PC-3 (cell line): Measurements from ENCODE around the gene MAST2. TPM values are rescaled to one million over a fixed set of nuclear protein-coding genes. Genes with fewer than 3 reads are reported as not detected.

ENCODE experiments used
- ATAC-seq: fragments of 200-7000 bp; cut with Tn5 transposase; 2 replicates; pipeline ENCODE4 v1.9.1; 2020; ENCODE audit warnings: mild to moderate bottlenecking, moderate library complexity
- BruUV-seq: library from RNA; stranded (reverse); fragments of 400-500 nt; replicated peaks from 2 replicates; lab custom pipeline; 2021; lab: Mats Ljungman, UMichigan
- CTCF ChIA-PET: fragments of 300-600 bp; sonication (Branson Sonifier 250); formaldehyde crosslinking; loops from one replicate; lab custom pipeline; 2022; ENCODE audit warnings: antibody characterized with exemption; lab: Charles Lee
- POLR2A ChIA-PET: fragments of 300-600 bp; sonication (Branson Sonifier 250); formaldehyde crosslinking; loops from one replicate; lab custom pipeline; 2022; ENCODE audit warnings: antibody characterized with exemption; ENCODE audit not compliant: unreplicated experiment; lab: Charles Lee
- DNase-seq: peaks from one replicate; pipeline ENCODE4 v3.0.0-alpha.2; 2015
- H2AFZ ChIP-seq: fragments of 300-600 bp; sonication (generic); 2 replicates; pipeline ENCODE4 v1.6.0; 2016; ENCODE audit warnings: antibody characterized with exemption, low read length
- H3F3A ChIP-seq: fragments of 300-600 bp; sonication (generic); one replicate; pipeline ENCODE4 v1.6.0; 2017; ENCODE audit warnings: antibody characterized with exemption, low read length, control low read depth, mild to moderate bottlenecking; ENCODE audit not compliant: unreplicated experiment
- H3K27ac ChIP-seq: fragments of 300-600 bp; sonication (generic); 2 replicates; pipeline ENCODE4 v1.5.1; 2016; ENCODE audit warnings: mild to moderate bottlenecking, low read length
- H3K27me3 ChIP-seq: fragments of 300-600 bp; sonication (generic); 2 replicates; pipeline ENCODE4 v1.6.1; 2016; ENCODE audit warnings: low read length, mixed read lengths
- H3K36me3 ChIP-seq: fragments of 300-600 bp; sonication (generic); 2 replicates; pipeline ENCODE4 v1.6.1; 2016; ENCODE audit warnings: low read depth, mixed run types, low read length, mixed read lengths
- H3K4me1 ChIP-seq: fragments of 300-600 bp; sonication (generic); 2 replicates; pipeline ENCODE4 v1.5.1; 2016; ENCODE audit warnings: low read length; ENCODE audit not compliant: insufficient read depth
- H3K4me2 ChIP-seq: fragments of 300-600 bp; sonication (generic); 2 replicates; pipeline ENCODE4 v1.6.0; 2016; ENCODE audit warnings: low read length
- H3K4me3 ChIP-seq: fragments of 300-600 bp; sonication (generic); 2 replicates; pipeline ENCODE4 v1.5.1; 2016; ENCODE audit warnings: mild to moderate bottlenecking, low read length, mixed read lengths
- H3K79me2 ChIP-seq: fragments of 300-600 bp; sonication (generic); 2 replicates; pipeline ENCODE4 v1.6.1; 2017; ENCODE audit warnings: low read length, mixed read lengths
- H3K9ac ChIP-seq: fragments of 300-600 bp; sonication (generic); 2 replicates; pipeline ENCODE4 v1.6.0; 2016; ENCODE audit warnings: mild to moderate bottlenecking, low read length
- H3K9me2 ChIP-seq: fragments of 300-600 bp; sonication (generic); replicated peaks from 2 replicates; pipeline ENCODE4 v1.6.1; 2016; ENCODE audit warnings: mixed run types, low read length, mixed read lengths
- H3K9me3 ChIP-seq: fragments of 300-600 bp; sonication (generic); 2 replicates; pipeline ENCODE4 v1.6.1; 2016; ENCODE audit warnings: low read length, mixed read lengths
- H4K20me1 ChIP-seq: fragments of 300-600 bp; sonication (generic); 2 replicates; pipeline ENCODE4 v1.6.1; 2016; ENCODE audit warnings: low read length, mixed read lengths
- CTCF ChIP-seq: fragments of 300-600 bp; sonication (generic); conservative IDR thresholded peaks from 2 replicates; pipeline ENCODE4 v1.5.1; 2017; ENCODE audit warnings: antibody characterized with exemption, low read depth, mild to moderate bottlenecking, low read length
- EZH2 ChIP-seq: fragments of 300-600 bp; sonication (generic); IDR thresholded peaks from one replicate; pipeline ENCODE4 v1.6.1; 2017; ENCODE audit warnings: antibody characterized with exemption, mild to moderate bottlenecking, low read length; ENCODE audit not compliant: unreplicated experiment
- EZH2phosphoT487 ChIP-seq: fragments of 300-600 bp; sonication (generic); IDR thresholded peaks from 2 replicates; pipeline ENCODE4 v1.6.1; 2018; ENCODE audit warnings: mild to moderate bottlenecking, antibody characterized with exemption, low read length, borderline replicate concordance
- intact Hi-C: fragments of 100-400 bp; cut with micrococcal nuclease; formaldehyde crosslinking; loops from 2 replicates; pipeline ENCODE4 v1.9.0; 2023
- total RNA-seq: library from RNA; depleted of rRNA; stranded (reverse); fragments of >200 nt; gene quantifications from 2 replicates; pipeline ENCODE4 v1.2.3, GENCODE V29; 2014

Gene MAST2
- total RNA-seq, 1 experiment from 2014 or later: 29.3 TPM

DNA sequence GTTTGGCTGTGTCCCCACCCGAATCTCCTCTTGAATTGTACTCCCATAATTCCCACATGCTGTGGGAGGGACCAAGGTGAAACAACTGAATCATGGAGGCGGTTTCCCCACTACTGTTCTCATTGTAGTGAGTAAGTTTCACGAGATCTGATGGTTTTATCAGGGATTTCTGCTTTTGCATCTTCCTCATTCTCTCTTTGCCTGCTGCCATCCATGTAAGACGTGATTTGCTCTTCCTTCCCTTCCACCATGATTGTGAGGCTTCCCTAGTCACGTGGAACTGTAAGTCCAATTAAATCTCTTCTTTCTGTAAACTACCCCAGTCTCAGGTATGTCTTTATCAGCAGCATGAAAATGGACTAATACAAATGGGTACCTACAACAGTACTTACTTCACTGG, 255.5 kb downstream of the MAST2 start:
- H3K4me3 ChIP-seq: no peak overlapping the region
- H3K9me3 ChIP-seq: no peaks in the 10 kb centered on the region
- TF ChIP-seq EZH2 (no peak), EZH2phosphoT487 (no peak), CTCF (no peak)
- no TSS peak for BruUV-seq
- H3K9me2 ChIP-seq: no peaks in the 10 kb centered on the region
- intact Hi-C loops: no loop called here
- H3K36me3 ChIP-seq: peaks cover 20% of the 10 kb centered on the region
- ChIA-PET CTCF (no interaction called here), POLR2A (no interaction called here)
- no peak overlapping the region for H3K4me2 ChIP-seq
- H3K9ac ChIP-seq: no peak overlapping the region
- no peaks in the 10 kb centered on the region for H3K79me2 ChIP-seq
- DNase-seq (no peak), ATAC-seq (no peak)
- H3K27me3 ChIP-seq: no peaks in the 10 kb centered on the region
- H3K4me1 ChIP-seq: no peaks in the 10 kb centered on the region
- H2AFZ ChIP-seq: no peak overlapping the region
- no peaks in the 10 kb centered on the region for H4K20me1 ChIP-seq
- no peak overlapping the region for H3K27ac ChIP-seq
- no peaks in the 10 kb centered on the region for H3F3A ChIP-seq

GRCh38 chr1:46061146-46061545, 257.7 kb downstream of the MAST2 start:
- H3K4me1 ChIP-seq: no peaks in the 10 kb centered on the region
- no peaks in the 10 kb centered on the region for H3K9me2 ChIP-seq
- ATAC-seq: no peak
- POLR2A ChIA-PET: no interaction called here
- DNase-seq: no peak
- no peak overlapping the region for H3K27ac ChIP-seq
- peaks cover 23% of the 10 kb centered on the region for H3K36me3 ChIP-seq
- intact Hi-C loops: no loop called here
- H3K27me3 ChIP-seq: no peaks in the 10 kb centered on the region
- H3F3A ChIP-seq: no peaks in the 10 kb centered on the region
- no TSS peak for BruUV-seq
- H2AFZ ChIP-seq: no peak overlapping the region
- no peak for TF ChIP-seq CTCF
- TF ChIP-seq EZH2: no peak
- TF ChIP-seq EZH2phosphoT487: no peak
- H3K79me2 ChIP-seq: no peaks in the 10 kb centered on the region
- no peak overlapping the region for H3K9ac ChIP-seq
- H4K20me1 ChIP-seq: no peaks in the 10 kb centered on the region
- H3K4me3 ChIP-seq: no peak overlapping the region
- no peaks in the 10 kb centered on the region for H3K9me3 ChIP-seq
- CTCF ChIA-PET: no interaction called here
- H3K4me2 ChIP-seq: no peak overlapping the region

- H3K36me3 ChIP-seq: peaks cover 23% of the 10 kb centered on the region
- no peak overlapping the region for H3K4me3 ChIP-seq
- no peak for TF ChIP-seq EZH2
- TF ChIP-seq CTCF: no peak
- no peak for TF ChIP-seq EZH2phosphoT487
- no peaks in the 10 kb centered on the region for H3K9me3 ChIP-seq
- intact Hi-C loops: no loop called here
- no peaks in the 10 kb centered on the region for H3F3A ChIP-seq
- ATAC-seq: no peak
- H3K27me3 ChIP-seq: no peaks in the 10 kb centered on the region
- H3K9ac ChIP-seq: no peak overlapping the region
- DNase-seq: no peak
- no peak overlapping the region for H2AFZ ChIP-seq
- CTCF ChIA-PET: no interaction called here
- H3K79me2 ChIP-seq: no peaks in the 10 kb centered on the region
- H3K4me1 ChIP-seq: no peaks in the 10 kb centered on the region
- H3K27ac ChIP-seq: no peak overlapping the region
- no peaks in the 10 kb centered on the region for H3K9me2 ChIP-seq
- BruUV-seq: no TSS peak
- POLR2A ChIA-PET: no interaction called here
- H4K20me1 ChIP-seq: no peaks in the 10 kb centered on the region
- H3K4me2 ChIP-seq: no peak overlapping the region
Measured at GRCh38 chr1:46062651-46063319, 259.4 kb downstream of the MAST2 start.
